Left forelimb (tissue), 1 donor: Measurements from ENCODE around the gene TBX6.
"Not testable (repeated sequence)": the region's sequence is repeated elsewhere in the genome, so short reads cannot be mapped to it uniquely, and the experiment has no call there.

Experiments used
- DNase-seq: peaks from one replicate; pipeline ENCODE4 v3.0.0-alpha.2; 2018; ENCODE audit warnings: low spot score

Gene TBX6

GRCh38 chr16:30091474-30092372 is at the start of gene TBX6:
TBX6 (minus strand) TSS chr16:30091924; CDS start chr16:30091193, 731 bp downstream.
- DNase-seq = peak; percentile 95

GRCh38 chr16:30139583-30140481 is 48.1 kb upstream of the TBX6 start:
- DNase-seq = no peak

- no peak for DNase-seq
Measured at GRCh38 chr16:30137897-30138296, 46.2 kb upstream of the TBX6 start.

GRCh38 chr16:30136971-30137605 is 45.4 kb upstream of the TBX6 start:
- no peak for DNase-seq

- DNase-seq = no peak
Measured at GRCh38 chr16:30132591-30132990, 40.9 kb upstream of the TBX6 start.

- no peak for DNase-seq
Measured at GRCh38 chr16:30131869-30132475, 40.2 kb upstream of the TBX6 start.

GRCh38 chr16:30127993-30128392 is 36.3 kb upstream of the TBX6 start:
- no peak for DNase-seq

- DNase-seq = not testable (repeated sequence)
Measured at GRCh38 chr16:30125690-30126089, 34.0 kb upstream of the TBX6 start.

- DNase-seq = no peak
Measured at GRCh38 chr16:30124985-30125379, 33.3 kb upstream of the TBX6 start.

- DNase-seq = no peak
Measured at GRCh38 chr16:30122604-30123160, 31.0 kb upstream of the TBX6 start.

- DNase-seq = no peak
Measured at GRCh38 chr16:30121741-30122571, 30.2 kb upstream of the TBX6 start.

GRCh38 chr16:30120340-30121105 is 28.8 kb upstream of the TBX6 start:
- DNase-seq = no peak

- DNase-seq = no peak
Measured at GRCh38 chr16:30119428-30119827, 27.7 kb upstream of the TBX6 start.

- no peak for DNase-seq
Measured at GRCh38 chr16:30117768-30118167, 26.0 kb upstream of the TBX6 start.

- no peak for DNase-seq
Measured at GRCh38 chr16:30116291-30117207, 24.8 kb upstream of the TBX6 start.

GRCh38 chr16:30115238-30115637 is 23.5 kb upstream of the TBX6 start:
- no peak for DNase-seq

GRCh38 chr16:30114833-30115232 is 23.1 kb upstream of the TBX6 start:
- not testable (repeated sequence) for DNase-seq

GRCh38 chr16:30114411-30114810 is 22.7 kb upstream of the TBX6 start:
- DNase-seq = no peak
